T-helper 1 cell treated with Interleukin-12 subunit alpha and Interleukin-12 subunit beta and Interleukin-4 antibody, amounts not matched to agents 30 ng/mL and 1 ng/mL, for 36 hours (primary cell): ENCODE measurements around the gene GRB10. TPM values are rescaled to one million over a fixed set of nuclear protein-coding genes. Genes with fewer than 3 reads are reported as not detected.

Experiments used
- intact Hi-C: fragments of 100-400 bp; cut with micrococcal nuclease; formaldehyde crosslinking; loops from one replicate; pipeline ENCODE4 v1.15.1; 2024
- total RNA-seq: library from RNA; stranded (reverse); gene quantifications from 2 replicates; pipeline ENCODE4 v1.2.3, GENCODE V29; 2022

Gene GRB10
- total RNA-seq, 1 donor from 2014 or later: 7.6 TPM

- intact Hi-C loops: no loop called here
These were observed 138.6 kb downstream of the GRB10 start for GRCh38 chr7:50644114-50644513.

GRCh38 chr7:50641442-50642405, 141.0 kb downstream of the GRB10 start:
- intact Hi-C loops: no loop called here

- intact Hi-C loops: no loop called here
These were observed 141.9 kb downstream of the GRB10 start for GRCh38 chr7:50640779-50641178.

GRCh38 chr7:50640256-50640655, 142.4 kb downstream of the GRB10 start:
- intact Hi-C loops: no loop called here

GRCh38 chr7:50637725-50638643, 144.7 kb downstream of the GRB10 start:
- intact Hi-C loops: no loop called here

- intact Hi-C loops: no loop called here
These were observed 148.3 kb downstream of the GRB10 start for GRCh38 chr7:50634378-50634777.

- intact Hi-C loops: loop anchor here (1.0 kb wide), 9 partner anchors 23 to 541 kb away; no protein-coding TSS in a partner anchor
These were observed 149.3 kb downstream of the GRB10 start for GRCh38 chr7:50633414-50633710.

- intact Hi-C loops: loop anchor here (1.0 kb wide), 9 partner anchors 22 to 540 kb away; no protein-coding TSS in a partner anchor
These were observed 149.9 kb downstream of the GRB10 start for GRCh38 chr7:50632561-50633413.

- intact Hi-C loops: no loop called here
These were observed 151.1 kb downstream of the GRB10 start for GRCh38 chr7:50631639-50632038.

GRCh38 chr7:50631100-50631499, 151.6 kb downstream of the GRB10 start:
- intact Hi-C loops: no loop called here

GRCh38 chr7:50629238-50629901, 153.3 kb downstream of the GRB10 start:
- intact Hi-C loops: no loop called here

GRCh38 chr7:50628434-50629084, 154.1 kb downstream of the GRB10 start:
- intact Hi-C loops: no loop called here

GRCh38 chr7:50627824-50628361, 154.8 kb downstream of the GRB10 start:
- intact Hi-C loops: no loop called here

- intact Hi-C loops: no loop called here
These were observed 156.4 kb downstream of the GRB10 start for GRCh38 chr7:50626286-50626685.

GRCh38 chr7:50625360-50625759, 157.3 kb downstream of the GRB10 start:
- intact Hi-C loops: no loop called here

GRCh38 chr7:50622821-50623220, 159.9 kb downstream of the GRB10 start:
- intact Hi-C loops: no loop called here

GRCh38 chr7:50621973-50622490, 160.7 kb downstream of the GRB10 start:
- intact Hi-C loops: no loop called here

GRCh38 chr7:50621206-50621605, 161.5 kb downstream of the GRB10 start:
- intact Hi-C loops: no loop called here

- intact Hi-C loops: no loop called here
These were observed 162.3 kb downstream of the GRB10 start for GRCh38 chr7:50620433-50620832.
